GM23338 (cell line): Measurements from ENCODE around the gene SHMT1. TPM values are rescaled to one million over a fixed set of nuclear protein-coding genes. Genes with fewer than 3 reads are reported as not detected.
"Not testable (repeated sequence)": the region's sequence is repeated elsewhere in the genome, so short reads cannot be mapped to it uniquely, and the experiment has no call there.

ENCODE experiments used
- ATAC-seq: fragments of 200-7000 bp; cut with Tn5 transposase; 3 replicates; pipeline ENCODE4 v1.9.1; 2020
- DNase-seq: peaks from one replicate; pipeline ENCODE4 v3.0.0-alpha.2; 2015; ENCODE audit warnings: low spot score
- H2AFZ ChIP-seq: fragments of 200-600 bp; sonication (generic); 2 replicates; pipeline ENCODE4 v1.8.0; 2016; ENCODE audit warnings: antibody characterized with exemption, mild to moderate bottlenecking, moderate library complexity
- H3F3A ChIP-seq: fragments of 200-600 bp; sonication (generic); replicated peaks from 2 replicates; pipeline ENCODE4 v1.8.0; 2017; ENCODE audit warnings: antibody characterized with exemption, mixed run types, low read depth
- H3K27ac ChIP-seq: fragments of 200-600 bp; sonication (generic); 2 replicates; pipeline ENCODE4 v1.6.1; 2016; ENCODE audit warnings: low read depth
- H3K27me3 ChIP-seq: fragments of 200-600 bp; sonication (generic); 2 replicates; pipeline ENCODE4 v1.8.0; 2016; ENCODE audit warnings: mild to moderate bottlenecking, mixed run types, moderate library complexity; ENCODE audit not compliant: insufficient read depth
- H3K36me3 ChIP-seq: fragments of 200-600 bp; sonication (generic); 2 replicates; pipeline ENCODE4 v1.8.0; 2016; ENCODE audit warnings: mild to moderate bottlenecking; ENCODE audit not compliant: insufficient read depth
- H3K4me1 ChIP-seq: fragments of 200-600 bp; sonication (generic); 2 replicates; pipeline ENCODE4 v1.8.0; 2016; ENCODE audit warnings: mild to moderate bottlenecking, moderate library complexity; ENCODE audit not compliant: insufficient read depth
- H3K4me2 ChIP-seq: fragments of 200-600 bp; sonication (generic); 2 replicates; pipeline ENCODE4 v1.7.1; 2017; ENCODE audit warnings: mixed run types
- H3K4me3 ChIP-seq: fragments of 200-600 bp; sonication (generic); 2 replicates; pipeline ENCODE4 v1.6.1; 2016; ENCODE audit warnings: mixed run types
- H3K79me2 ChIP-seq: fragments of 200-600 bp; sonication (generic); replicated peaks from 2 replicates; pipeline ENCODE4 v1.8.0; 2017; ENCODE audit warnings: mild to moderate bottlenecking; ENCODE audit not compliant: insufficient read depth
- H3K9me2 ChIP-seq: fragments of 200-600 bp; sonication (generic); 2 replicates; pipeline ENCODE4 v1.8.0; 2017; ENCODE audit not compliant: insufficient read depth
- H4K20me1 ChIP-seq: fragments of 200-600 bp; sonication (generic); replicated peaks from 2 replicates; pipeline ENCODE4 v1.8.0; 2017; ENCODE audit warnings: mild to moderate bottlenecking; ENCODE audit not compliant: insufficient read depth
- H3K27ac Mint-ChIP-seq: 2 replicates; pipeline ENCODE4 v1.8.0; 2020; ENCODE audit warnings: inconsistent platforms, mild to moderate bottlenecking, moderate library complexity, mixed read lengths
- H3K27me3 Mint-ChIP-seq: 3 replicates; pipeline ENCODE4 v1.8.0; 2022; ENCODE audit warnings: low read depth, mild to moderate bottlenecking, moderate library complexity, mixed read lengths, inconsistent platforms; ENCODE audit not compliant: insufficient read depth, poor library complexity
- H3K36me3 Mint-ChIP-seq: 3 replicates; pipeline ENCODE4 v1.8.0; 2021; ENCODE audit warnings: low read depth, mild to moderate bottlenecking, inconsistent platforms, moderate library complexity, mixed read lengths
- H3K4me1 Mint-ChIP-seq: 3 replicates; pipeline ENCODE4 v1.8.0; 2020; ENCODE audit warnings: mild to moderate bottlenecking, inconsistent platforms, mixed read lengths
- H3K4me3 Mint-ChIP-seq: 3 replicates; pipeline ENCODE4 v1.8.0; 2021; ENCODE audit warnings: moderate library complexity, mild to moderate bottlenecking, inconsistent platforms, mixed read lengths
- H3K9me3 Mint-ChIP-seq: 3 replicates; pipeline ENCODE4 v1.8.0; 2020; ENCODE audit warnings: moderate library complexity, mild to moderate bottlenecking, inconsistent platforms, mixed read lengths
- polyA plus RNA-seq: library from polyadenylated mRNA; unstranded; fragments of >200 nt; fragmentation: Nextera tagmentation; extraction: Ambion mirVana; gene quantifications from 2 replicates; pipeline ENCODE4 v1.2.1, GENCODE V29; 2016
- total RNA-seq: library from RNA; depleted of rRNA; stranded (reverse); fragments of >200 nt; shearing (Covaris generic); gene quantifications from 2 replicates; pipeline ENCODE4 v1.2.3, GENCODE V29; 2014

Gene SHMT1
- total and polyA plus RNA-seq, 2 experiments from 2014 or later = 22.8 to 33.3 TPM

GRCh38 chr17:18412001-18412538 is 48.7 kb upstream of the SHMT1 start:
- not testable (repeated sequence) for DNase-seq, H3K9me2 ChIP-seq, H3K27ac Mint-ChIP-seq, H4K20me1 ChIP-seq, H3F3A ChIP-seq, H3K36me3 ChIP-seq, H3K36me3 Mint-ChIP-seq, H3K4me3 Mint-ChIP-seq, H2AFZ ChIP-seq, H3K27me3 Mint-ChIP-seq, H3K27me3 ChIP-seq, H3K27ac ChIP-seq, H3K9me3 Mint-ChIP-seq
- H3K4me2 ChIP-seq = peak overlapping the region; percentile 85; the same call in 1 of the 2 replicates
- H3K4me3 ChIP-seq = peak overlapping the region; percentile 74; the same call in 1 of the 2 replicates
- peaks cover 13% of the 10 kb centered on the region for H3K4me1 ChIP-seq
- peaks cover 17% of the 10 kb centered on the region for H3K4me1 Mint-ChIP-seq
- peaks cover 12% of the 10 kb centered on the region; the same call in 1 of the 2 replicates for H3K79me2 ChIP-seq
- peak; percentile 86 for ATAC-seq

GRCh38 chr17:18411377-18411864 is 48.1 kb upstream of the SHMT1 start:
- Histone ChIP-seq H3K4me2 (peak overlapping the region; percentile 85), H3K4me1 (peaks cover 13% of the 10 kb centered on the region), H3K27ac (peak overlapping the region; percentile 98), H3K4me3 (peak overlapping the region; percentile 74), H3K79me2 (peaks cover 12% of the 10 kb centered on the region; the same call in 1 of the 2 replicates)
- Mint-ChIP-seq H3K4me1 (peaks cover 14% of the 10 kb centered on the region), H3K4me3 (peak overlapping the region; percentile 95), H3K27ac (peak overlapping the region; percentile 97)
- peak; percentile 22 for DNase-seq
- not testable (repeated sequence) for H4K20me1 ChIP-seq, H3K36me3 ChIP-seq, H3K27me3 Mint-ChIP-seq, H3K9me3 Mint-ChIP-seq, H3K27me3 ChIP-seq, H3F3A ChIP-seq, H3K9me2 ChIP-seq, H2AFZ ChIP-seq, H3K36me3 Mint-ChIP-seq
- peak; percentile 63 for ATAC-seq

- H3K4me1 ChIP-seq = peaks cover 13% of the 10 kb centered on the region
- peak overlapping the region; percentile 95 for H3K4me3 Mint-ChIP-seq
- H3K79me2 ChIP-seq = peaks cover 12% of the 10 kb centered on the region; the same call in 1 of the 2 replicates
- H3K4me1 Mint-ChIP-seq = peaks cover 14% of the 10 kb centered on the region
- peak overlapping the region; percentile 98 for H3K27ac ChIP-seq
- not testable (repeated sequence) for H3F3A ChIP-seq, H2AFZ ChIP-seq, H3K36me3 Mint-ChIP-seq, H3K27me3 Mint-ChIP-seq, H4K20me1 ChIP-seq, H3K9me3 Mint-ChIP-seq, H3K27me3 ChIP-seq, H3K9me2 ChIP-seq, H3K36me3 ChIP-seq
- peak overlapping the region; percentile 92 for H3K27ac Mint-ChIP-seq
- H3K4me3 ChIP-seq = peak overlapping the region; percentile 74
- peak; percentile 42 for ATAC-seq
- peak; percentile 78 for DNase-seq
- H3K4me2 ChIP-seq = peak overlapping the region; percentile 85
Observed at GRCh38 chr17:18410736-18411135, 47.4 kb upstream of the SHMT1 start.

GRCh38 chr17:18409321-18409720 is 46.0 kb upstream of the SHMT1 start:
- H3K4me3 Mint-ChIP-seq, H3K4me3 ChIP-seq, H3K36me3 ChIP-seq, H3K27me3 Mint-ChIP-seq, H3K9me3 Mint-ChIP-seq, H2AFZ ChIP-seq, H3K36me3 Mint-ChIP-seq, H3K9me2 ChIP-seq, H3K4me2 ChIP-seq, ATAC-seq, DNase-seq, H4K20me1 ChIP-seq, H3K27ac ChIP-seq, H3F3A ChIP-seq, H3K27me3 ChIP-seq, H3K27ac Mint-ChIP-seq: not testable (repeated sequence)
- Histone ChIP-seq H3K4me1 (peaks cover 13% of the 10 kb centered on the region), H3K79me2 (peaks cover 12% of the 10 kb centered on the region; the same call in 1 of the 2 replicates)
- H3K4me1 Mint-ChIP-seq = peaks cover 14% of the 10 kb centered on the region

GRCh38 chr17:18408906-18409305 is 45.6 kb upstream of the SHMT1 start:
- DNase-seq, H3K27me3 Mint-ChIP-seq: not testable (repeated sequence)

GRCh38 chr17:18403604-18404003 is 40.3 kb upstream of the SHMT1 start:
- not testable (repeated sequence) for H3K9me2 ChIP-seq, ATAC-seq, H2AFZ ChIP-seq, H3K4me2 ChIP-seq, H3K4me3 Mint-ChIP-seq, H4K20me1 ChIP-seq, H3K27ac Mint-ChIP-seq, H3K36me3 Mint-ChIP-seq, H3F3A ChIP-seq, DNase-seq, H3K4me1 Mint-ChIP-seq, H3K27me3 Mint-ChIP-seq, H3K4me1 ChIP-seq, H3K4me3 ChIP-seq, H3K27ac ChIP-seq, H3K27me3 ChIP-seq, H3K79me2 ChIP-seq, H3K36me3 ChIP-seq, H3K9me3 Mint-ChIP-seq

More at GRCh38 chr17:18408906-18409305, 45.6 kb upstream of the SHMT1 start:
- not testable (repeated sequence) for H3K36me3 ChIP-seq, H3K4me2 ChIP-seq, H3F3A ChIP-seq, H3K9me2 ChIP-seq, ATAC-seq, H4K20me1 ChIP-seq, H3K36me3 Mint-ChIP-seq, H3K4me3 Mint-ChIP-seq, H3K27ac ChIP-seq, H3K4me3 ChIP-seq, H3K27me3 ChIP-seq, H3K27ac Mint-ChIP-seq, H2AFZ ChIP-seq, H3K9me3 Mint-ChIP-seq
- Histone ChIP-seq H3K79me2 (peaks cover 12% of the 10 kb centered on the region; the same call in 1 of the 2 replicates), H3K4me1 (peaks cover 13% of the 10 kb centered on the region)
- peaks cover 14% of the 10 kb centered on the region for H3K4me1 Mint-ChIP-seq
